Measurements from ENCODE around the gene ITM2C.

- TF ChIP-seq POLR2A (IDR thresholded peaks at IDR 0.05; ENCODE audit: low read length) = no peak
- TF ChIP-seq GATA1 (IDR thresholded peaks at IDR 0.05; ENCODE audit: low read depth, low read length) = no peak
Measured at GRCh38 chr2:230830428-230830827, 34.3 kb upstream of the ITM2C start.

All from erythroblast (primary cell).